ENCODE measurements around the gene MXD4.

GRCh38 chr4:2268357-2269205, 6.7 kb upstream of the MXD4 start:
- TF ChIP-seq CTCF (IDR thresholded peaks at IDR 0.05) (no peak), NRF1 (IDR thresholded peaks at IDR 0.05; ENCODE audit: low read depth, low read length) (no peak), ELF1 (IDR thresholded peaks at IDR 0.05) (no peak), USF2 (IDR thresholded peaks at IDR 0.05; ENCODE audit: borderline replicate concordance, low read depth, low read length) (no peak), TEAD4 (IDR thresholded peaks at IDR 0.05; ENCODE audit: borderline replicate concordance, insufficient read depth) (no peak), POLR2AphosphoS5 (IDR thresholded peaks at IDR 0.05; ENCODE audit: low read depth, low read length) (no peak), TAF1 (IDR thresholded peaks at IDR 0.05; ENCODE audit: borderline replicate concordance, low read depth, low read length) (no peak), ZBTB33 (IDR thresholded peaks at IDR 0.05; ENCODE audit: borderline replicate concordance, low read depth) (no peak), RCOR1 (IDR thresholded peaks at IDR 0.05; ENCODE audit: low read length) (no peak), SIN3A (IDR thresholded peaks at IDR 0.05; ENCODE audit: borderline replicate concordance, low read depth, low read length) (no peak), EP300 (IDR thresholded peaks at IDR 0.05; ENCODE audit: borderline replicate concordance in 1 of 2, low read depth in 1 of 2, low read length in 1 of 2) (no peak)

Data from SK-N-SH (cell line).